Right lobe of liver (tissue), 6 donors: ENCODE data around the gene ATP6V0A1. TPM values are rescaled to one million over a fixed set of nuclear protein-coding genes. Genes with fewer than 3 reads are reported as not detected.

Experiments
- ATAC-seq, 4 donors: fragments of 200-7000 bp; cut with Tn5 transposase; one replicate each; pipeline ENCODE4 v1.9.1; 2020; ENCODE audit warnings: mild to moderate bottlenecking in 4 of 4, moderate library complexity in 4 of 4
- DNase-seq, 3 donors: peaks; one replicate each; pipeline ENCODE4 v3.0.0-alpha.2; 2020
- H3K27ac ChIP-seq, 3 donors: fragments of 200-600 bp; one replicate each; pipeline ENCODE4 v1.8.0; 2022
- H3K27me3 ChIP-seq, 2 donors: fragments of 200-600 bp; one replicate each; pipeline ENCODE4 v1.8.0; 2022
- H3K36me3 ChIP-seq, 4 donors: fragments of 200-600 bp; sonication (generic) in 1 of 4; one replicate each; pipeline versions ENCODE4 v1.5.1 to v1.8.0; 2017 to 2022; ENCODE audit warnings: control low read depth in 1 of 4
- H3K4me1 ChIP-seq, 4 donors: fragments of 200-600 bp; sonication (generic) in 1 of 4; one replicate each; pipeline versions ENCODE4 v1.5.1 to v1.8.0; 2017 to 2022; ENCODE audit warnings: control low read depth in 1 of 4
- H3K4me3 ChIP-seq, 3 donors: fragments of 200-600 bp; one replicate each; pipeline ENCODE4 v1.8.0; 2022
- H3K9me3 ChIP-seq, 4 donors: fragments of 200-600 bp; sonication (generic) in 1 of 4; one replicate each; pipeline versions ENCODE4 v1.5.1 to v1.8.0; 2017 to 2022; ENCODE audit warnings: control low read depth in 1 of 4
- POLR2A ChIP-seq: fragments of 450-650 bp; IDR thresholded peaks from one replicate; pipeline ENCODE4 v1.6.1; 2017; ENCODE audit warnings: antibody characterized with exemption, mild to moderate bottlenecking
- WGBS: methylation state at CpG from one replicate; pipeline ENCODE4 v1.1.6; 2018; ENCODE audit warnings: low coverage, low lambda C conversion rate; ENCODE audit not compliant: insufficient coverage; ENCODE audit errors: missing lambda C conversion rate; 5-methylcytosine and 5-hydroxymethylcytosine counted together
- intact Hi-C, 2 donors: fragments of 100-400 bp; cut with DNase I; formaldehyde crosslinking; loops; one replicate each; pipeline versions ENCODE4 v1.11.2 to v1.14.1; 2022
- total RNA-seq, 6 experiments: library from RNA; depleted of rRNA in 2 of 6; stranded (reverse); fragments of >200 nt in 2 of 6; fragmentation: NEBNext Ultra II Directional in 3 of 6; extraction: Animal tissue kit (Norgen Biotek cat#: 25700) in 3 of 6; gene quantifications; one replicate each; pipeline versions ENCODE4 v1.1.0 to v1.2.4, GENCODE V29; 2016 to 2023
- TF ChIP-seq, protein P1 (sequence below), 4 donors: fragments of 200-600 bp in 3 of 4; fragments of 450-650 bp in 1 of 4; IDR thresholded peaks; one replicate each; pipeline versions ENCODE4 v1.5.1 to v1.8.0; 2016 to 2022; ENCODE audit warnings: antibody characterized with exemption in 4 of 4, mild to moderate bottlenecking in 2 of 4
- donor health status: DM: no; HTN: yes; CAD: no.
- donor health status: DM: no; HTN: no; CAD: no.
- donor health status: DM: no; HTN: no; CAD: no.
- donor health status: DM: no; HTN: yes; CAD: no.
- donor health status: DM: no; HTN: yes; CAD: no.

ATP6V0A1 gene
- total RNA-seq, 6 experiments from 2014 or later, result 36.4 to 66.0 (median 49.4) TPM

DNA sequence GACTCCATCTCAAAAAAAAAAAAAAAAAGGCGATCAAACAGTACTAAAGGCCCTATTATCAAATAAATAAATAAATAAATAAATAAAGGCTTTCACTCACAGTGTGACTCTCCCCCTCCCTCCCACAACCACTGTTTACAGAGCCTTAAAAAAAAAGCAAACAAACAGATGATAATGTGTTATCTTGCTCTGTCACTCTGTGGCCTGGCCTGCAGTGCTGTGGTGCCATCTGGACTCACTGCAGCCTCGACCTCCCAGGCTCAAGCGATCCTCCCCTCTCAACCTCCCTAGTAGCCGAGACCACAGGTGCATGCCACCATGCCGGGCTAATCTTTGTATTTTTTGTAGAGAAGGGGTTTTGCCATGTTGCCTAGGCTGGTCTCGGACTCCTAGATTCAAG lies 69.3 kb downstream of the ATP6V0A1 start:
- 49% methylated on average over 4 of the region's 6 CpGs for WGBS
- H3K27me3 ChIP-seq, result no peaks in the 10 kb centered on the region
- H3K36me3 ChIP-seq, result no peaks in the 10 kb centered on the region
- H3K4me1 ChIP-seq, result peaks cover 0 to 58% (median 22%) of the 10 kb centered on the region in 4 donors
- no peak overlapping the region for H3K4me3 ChIP-seq
- DNase-seq (peak in 1 of 3 donors; percentile 58), ATAC-seq (peak; percentile 50 to 66 (median 58))
- H3K9me3 ChIP-seq, result no peaks in the 10 kb centered on the region
- intact Hi-C loops, result no loop called here
- TF ChIP-seq, protein P1, sequence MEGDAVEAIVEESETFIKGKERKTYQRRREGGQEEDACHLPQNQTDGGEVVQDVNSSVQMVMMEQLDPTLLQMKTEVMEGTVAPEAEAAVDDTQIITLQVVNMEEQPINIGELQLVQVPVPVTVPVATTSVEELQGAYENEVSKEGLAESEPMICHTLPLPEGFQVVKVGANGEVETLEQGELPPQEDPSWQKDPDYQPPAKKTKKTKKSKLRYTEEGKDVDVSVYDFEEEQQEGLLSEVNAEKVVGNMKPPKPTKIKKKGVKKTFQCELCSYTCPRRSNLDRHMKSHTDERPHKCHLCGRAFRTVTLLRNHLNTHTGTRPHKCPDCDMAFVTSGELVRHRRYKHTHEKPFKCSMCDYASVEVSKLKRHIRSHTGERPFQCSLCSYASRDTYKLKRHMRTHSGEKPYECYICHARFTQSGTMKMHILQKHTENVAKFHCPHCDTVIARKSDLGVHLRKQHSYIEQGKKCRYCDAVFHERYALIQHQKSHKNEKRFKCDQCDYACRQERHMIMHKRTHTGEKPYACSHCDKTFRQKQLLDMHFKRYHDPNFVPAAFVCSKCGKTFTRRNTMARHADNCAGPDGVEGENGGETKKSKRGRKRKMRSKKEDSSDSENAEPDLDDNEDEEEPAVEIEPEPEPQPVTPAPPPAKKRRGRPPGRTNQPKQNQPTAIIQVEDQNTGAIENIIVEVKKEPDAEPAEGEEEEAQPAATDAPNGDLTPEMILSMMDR (IDR thresholded peaks at IDR 0.05), result no peak
- no peak for TF ChIP-seq POLR2A
- H3K27ac ChIP-seq, result peak overlapping the region in 2 of 3 donors; percentile 35 to 47

DNA sequence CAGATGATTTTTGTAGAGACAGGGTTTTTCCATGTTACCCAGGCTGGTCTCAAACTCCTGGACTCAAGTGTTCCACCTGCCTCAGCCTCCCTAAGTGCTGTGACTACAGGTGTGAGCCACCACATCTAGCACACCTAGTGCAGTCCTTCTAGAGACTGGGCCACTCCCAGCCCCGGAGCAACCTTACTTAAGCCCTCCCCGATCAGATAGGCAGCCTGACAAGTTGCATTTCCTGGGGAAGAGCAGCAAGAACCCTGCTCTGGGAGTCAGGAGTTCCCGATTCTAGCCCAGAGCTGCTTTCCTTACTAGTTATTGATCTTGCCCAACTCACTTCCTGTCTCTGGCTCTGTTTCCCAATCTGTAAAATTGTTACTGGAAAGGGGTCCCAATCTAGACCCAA lies 70.4 kb downstream of the ATP6V0A1 start:
- Histone ChIP-seq H3K27ac (peak overlapping the region in 1 of 3 donors; percentile 89), H3K36me3 (no peaks in the 10 kb centered on the region), H3K4me3 (no peak overlapping the region), H3K9me3 (no peaks in the 10 kb centered on the region), H3K4me1 (peaks cover 0 to 61% (median 24%) of the 10 kb centered on the region in 4 donors), H3K27me3 (no peaks in the 10 kb centered on the region)
- intact Hi-C loops, result no loop called here
- ATAC-seq (no peak), DNase-seq (peak in 2 of 3 donors; percentile 19 to 47)
- no peak for TF ChIP-seq POLR2A
- TF ChIP-seq, protein P1 (IDR thresholded peaks at IDR 0.05), result no peak
- 24% methylated on average over 3 of the region's 3 CpGs for whole genome bisulfite sequencing

DNA sequence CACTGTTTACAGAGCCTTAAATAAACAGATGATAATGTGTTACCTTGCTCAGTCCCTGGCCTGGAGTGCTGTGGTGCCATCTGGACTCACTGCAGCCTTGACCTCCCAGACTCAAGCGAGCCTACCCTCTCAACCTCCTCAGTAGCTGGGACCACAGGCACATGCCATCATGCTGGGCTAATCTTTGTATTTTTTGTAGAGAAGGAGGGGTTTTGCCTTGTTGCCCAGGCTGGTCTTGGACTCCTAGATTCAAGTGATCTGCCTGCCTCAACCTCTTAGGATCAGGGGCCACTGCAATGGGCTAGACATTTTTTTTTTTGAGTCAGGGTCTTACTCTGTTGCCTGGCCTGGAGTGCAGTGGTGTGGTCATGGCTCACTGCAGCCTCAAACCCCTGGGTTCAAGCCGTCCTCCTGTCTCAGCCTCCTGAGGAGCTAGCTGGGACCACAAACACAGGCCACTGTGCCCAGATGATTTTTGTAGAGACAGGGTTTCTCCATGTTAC lies 72.3 kb downstream of the ATP6V0A1 start:
- peaks cover 0 to 68% (median 26%) of the 10 kb centered on the region in 4 donors for H3K4me1 ChIP-seq
- WGBS, result 75% methylated on average over 2 of the region's 2 CpGs

DNA sequence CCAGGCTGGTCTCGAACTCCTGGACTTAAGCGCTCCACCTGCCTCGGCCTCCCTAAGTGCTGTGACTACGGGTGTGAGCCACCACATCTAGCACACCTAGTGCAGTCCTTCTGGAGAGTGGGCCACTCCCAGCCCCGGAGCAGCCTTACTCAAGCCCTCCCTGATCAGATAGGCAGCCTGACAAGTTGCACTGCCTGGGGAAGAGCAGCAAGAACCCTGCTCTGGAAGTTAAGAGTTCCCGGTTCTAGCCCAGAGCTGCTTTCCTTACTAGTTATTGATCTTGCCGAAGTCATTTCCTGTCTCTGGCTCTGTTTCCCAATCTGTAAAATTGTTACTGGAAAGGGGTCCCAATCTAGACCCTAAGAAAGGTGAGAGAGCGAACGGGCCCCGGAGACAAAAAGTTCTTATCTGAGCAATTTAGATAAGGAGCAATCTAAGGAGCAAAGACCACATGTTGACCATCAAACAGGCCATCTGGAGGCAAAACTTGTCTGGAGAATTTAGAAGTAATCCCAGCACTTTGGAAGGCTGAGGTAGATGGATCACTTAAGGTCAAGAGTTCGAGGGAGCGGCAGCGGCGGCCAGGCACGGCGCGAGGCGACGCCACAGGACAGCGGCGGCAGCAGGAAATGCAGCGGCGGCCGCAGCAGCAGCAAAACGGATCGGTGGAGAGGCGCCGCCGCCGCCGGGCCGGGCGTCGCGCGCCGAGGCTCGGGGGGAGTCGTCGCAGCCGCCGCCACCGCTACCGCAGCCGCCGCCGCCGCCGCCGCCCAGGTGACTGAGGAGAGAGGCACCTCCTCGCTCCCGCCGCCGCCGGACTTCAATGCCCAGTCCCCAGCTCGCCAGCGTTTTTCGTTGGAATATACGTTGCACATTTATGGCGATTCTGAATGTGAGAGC lies 73.0 kb downstream of the ATP6V0A1 start:
- ATAC-seq (peak; percentile 13 to 34 (median 32)), DNase-seq (peak; percentile 75 to 82 (median 81))
- WGBS, result 22% methylated on average over 12 of the region's 60 CpGs
- peaks cover 0 to 61% (median 26%) of the 10 kb centered on the region in 4 donors for H3K4me1 ChIP-seq
- no peaks in the 10 kb centered on the region for H3K27me3 ChIP-seq
- peak overlapping the region; percentile 83 to 89 (median 85) for H3K27ac ChIP-seq
- TF ChIP-seq, protein P1 (IDR thresholded peaks at IDR 0.05), result peak; percentile 35 to 53 (median 46)
- TF ChIP-seq POLR2A, result peak; percentile 68
- H3K4me3 ChIP-seq, result peak overlapping the region; percentile 40 to 58 (median 53)
- intact Hi-C loops, result no loop called here
- no peaks in the 10 kb centered on the region for H3K9me3 ChIP-seq
- H3K36me3 ChIP-seq, result no peaks in the 10 kb centered on the region

More for the DNA sequence above, 72.3 kb downstream of the ATP6V0A1 start:
- TF ChIP-seq, protein P1 (IDR thresholded peaks at IDR 0.05), result no peak
- no peak for TF ChIP-seq POLR2A
- H3K27ac ChIP-seq, result peak overlapping the region; percentile 83 to 89 (median 85)
- no peaks in the 10 kb centered on the region for H3K9me3 ChIP-seq
- no peak overlapping the region for H3K4me3 ChIP-seq
- peak; percentile 70 to 86 (median 82) for DNase-seq
- intact Hi-C loops, result no loop called here
- no peaks in the 10 kb centered on the region for H3K36me3 ChIP-seq
- no peaks in the 10 kb centered on the region for H3K27me3 ChIP-seq
- ATAC-seq, result peak; percentile 50 to 71 (median 65)
